ENCODE measurements around the gene RPS14. TPM values are rescaled to one million over a fixed set of nuclear protein-coding genes. Genes with fewer than 3 reads are reported as not detected.
A peak's percentile ranks its signal among the peaks of the same experiment; 100 is the strongest.

The RPS14 gene
- total and polyA plus RNA-seq, 10 of the 15 experiments (the other 5 are each of a cell fraction or from before 2014, with no cell fraction given): 2,295 to 4,047 (median 2,787) TPM

DNA sequence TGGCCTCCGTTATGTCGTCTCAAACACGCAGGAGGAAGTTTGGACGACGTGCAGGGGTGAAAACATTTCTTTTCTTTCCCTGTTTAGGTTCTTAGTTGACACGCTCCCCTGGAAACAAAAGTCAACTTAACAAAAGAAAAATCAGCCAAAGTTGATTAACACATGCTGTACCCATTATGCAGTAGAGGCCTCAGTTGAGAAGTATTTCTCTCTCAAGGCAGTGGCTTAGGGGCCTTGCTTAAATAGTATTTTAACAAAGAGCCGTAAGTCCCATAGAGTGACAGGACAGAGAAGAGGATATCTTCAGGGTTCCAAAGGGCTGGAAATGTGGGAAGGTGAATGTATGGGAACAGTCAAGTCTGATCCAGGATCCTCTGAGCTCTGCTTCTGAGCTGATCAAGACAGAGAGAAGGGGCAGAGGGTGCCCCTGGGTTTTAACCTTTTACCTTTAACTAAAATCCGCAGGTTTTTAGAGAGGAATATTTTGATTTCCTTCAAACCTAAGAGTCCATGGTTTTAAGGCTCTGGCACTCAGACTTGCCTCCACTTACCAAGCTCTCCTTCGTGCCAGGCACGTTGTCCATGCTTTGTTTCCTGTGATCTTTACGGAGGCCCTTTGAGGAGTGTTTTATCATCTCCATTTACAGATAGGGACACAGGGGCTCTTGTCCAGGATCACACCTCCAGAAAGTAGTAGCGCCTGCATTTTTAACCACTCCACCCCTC lies 36.2 kb downstream of the RPS14 start (continued):
- TF ChIP-seq, protein P1, sequence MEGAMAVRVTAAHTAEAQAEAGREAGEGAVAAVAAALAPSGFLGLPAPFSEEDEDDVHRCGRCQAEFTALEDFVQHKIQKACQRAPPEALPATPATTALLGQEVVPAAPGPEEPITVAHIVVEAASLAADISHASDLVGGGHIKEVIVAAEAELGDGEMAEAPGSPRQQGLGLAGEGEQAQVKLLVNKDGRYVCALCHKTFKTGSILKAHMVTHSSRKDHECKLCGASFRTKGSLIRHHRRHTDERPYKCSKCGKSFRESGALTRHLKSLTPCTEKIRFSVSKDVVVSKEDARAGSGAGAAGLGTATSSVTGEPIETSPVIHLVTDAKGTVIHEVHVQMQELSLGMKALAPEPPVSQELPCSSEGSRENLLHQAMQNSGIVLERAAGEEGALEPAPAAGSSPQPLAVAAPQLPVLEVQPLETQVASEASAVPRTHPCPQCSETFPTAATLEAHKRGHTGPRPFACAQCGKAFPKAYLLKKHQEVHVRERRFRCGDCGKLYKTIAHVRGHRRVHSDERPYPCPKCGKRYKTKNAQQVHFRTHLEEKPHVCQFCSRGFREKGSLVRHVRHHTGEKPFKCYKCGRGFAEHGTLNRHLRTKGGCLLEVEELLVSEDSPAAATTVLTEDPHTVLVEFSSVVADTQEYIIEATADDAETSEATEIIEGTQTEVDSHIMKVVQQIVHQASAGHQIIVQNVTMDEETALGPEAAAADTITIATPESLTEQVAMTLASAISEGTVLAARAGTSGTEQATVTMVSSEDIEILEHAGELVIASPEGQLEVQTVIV (IDR thresholded peaks at IDR 0.05; ENCODE audit: borderline replicate concordance, partially characterized antibody): no peak
- TF ChIP-seq, protein P2, sequence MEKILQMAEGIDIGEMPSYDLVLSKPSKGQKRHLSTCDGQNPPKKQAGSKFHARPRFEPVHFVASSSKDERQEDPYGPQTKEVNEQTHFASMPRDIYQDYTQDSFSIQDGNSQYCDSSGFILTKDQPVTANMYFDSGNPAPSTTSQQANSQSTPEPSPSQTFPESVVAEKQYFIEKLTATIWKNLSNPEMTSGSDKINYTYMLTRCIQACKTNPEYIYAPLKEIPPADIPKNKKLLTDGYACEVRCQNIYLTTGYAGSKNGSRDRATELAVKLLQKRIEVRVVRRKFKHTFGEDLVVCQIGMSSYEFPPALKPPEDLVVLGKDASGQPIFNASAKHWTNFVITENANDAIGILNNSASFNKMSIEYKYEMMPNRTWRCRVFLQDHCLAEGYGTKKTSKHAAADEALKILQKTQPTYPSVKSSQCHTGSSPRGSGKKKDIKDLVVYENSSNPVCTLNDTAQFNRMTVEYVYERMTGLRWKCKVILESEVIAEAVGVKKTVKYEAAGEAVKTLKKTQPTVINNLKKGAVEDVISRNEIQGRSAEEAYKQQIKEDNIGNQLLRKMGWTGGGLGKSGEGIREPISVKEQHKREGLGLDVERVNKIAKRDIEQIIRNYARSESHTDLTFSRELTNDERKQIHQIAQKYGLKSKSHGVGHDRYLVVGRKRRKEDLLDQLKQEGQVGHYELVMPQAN (conservative IDR thresholded peaks at IDR 0.05): no peak; the same call in 1 of the 2 replicates
- TF ChIP-seq RUNX3 (IDR thresholded peaks at IDR 0.05; ENCODE audit: low read length) (no peak), CEBPB (IDR thresholded peaks at IDR 0.05; ENCODE audit: borderline replicate concordance in 1 of 2, low read depth in 2 of 2, low read length in 2 of 2) (no peak), RAD51 (IDR thresholded peaks at IDR 0.05) (no peak), STAT1 (conservative IDR thresholded peaks at IDR 0.05) (no peak; the same call in 1 of the 2 replicates), NR2C2 (IDR thresholded peaks at IDR 0.05; ENCODE audit: borderline replicate concordance, control insufficient read depth, insufficient read length, low read depth) (no peak), NFYB (IDR thresholded peaks at IDR 0.05; ENCODE audit: insufficient read depth, low read depth, low read length) (no peak), FOXK2 (IDR thresholded peaks at IDR 0.05) (no peak), SREBF1 (IDR thresholded peaks at IDR 0.05; ENCODE audit: low read length) (no peak), SRF (IDR thresholded peaks at IDR 0.05; ENCODE audit: low read depth in 2 of 2, low read length in 2 of 2) (no peak), BMI1 (IDR thresholded peaks at IDR 0.05; ENCODE audit: borderline replicate concordance) (peak; percentile 6; the same call in 1 of the 2 replicates), NBN (IDR thresholded peaks at IDR 0.05) (peak; percentile 40), CREB1 (IDR thresholded peaks at IDR 0.05; ENCODE audit: low read depth) (no peak), TBL1XR1 (IDR thresholded peaks at IDR 0.05; ENCODE audit: low read depth, low read length) (no peak), RB1 (IDR thresholded peaks at IDR 0.05; ENCODE audit: borderline replicate concordance) (no peak), RBBP5 (conservative IDR thresholded peaks at IDR 0.05) (no peak)
- TF ChIP-seq, protein P3, sequence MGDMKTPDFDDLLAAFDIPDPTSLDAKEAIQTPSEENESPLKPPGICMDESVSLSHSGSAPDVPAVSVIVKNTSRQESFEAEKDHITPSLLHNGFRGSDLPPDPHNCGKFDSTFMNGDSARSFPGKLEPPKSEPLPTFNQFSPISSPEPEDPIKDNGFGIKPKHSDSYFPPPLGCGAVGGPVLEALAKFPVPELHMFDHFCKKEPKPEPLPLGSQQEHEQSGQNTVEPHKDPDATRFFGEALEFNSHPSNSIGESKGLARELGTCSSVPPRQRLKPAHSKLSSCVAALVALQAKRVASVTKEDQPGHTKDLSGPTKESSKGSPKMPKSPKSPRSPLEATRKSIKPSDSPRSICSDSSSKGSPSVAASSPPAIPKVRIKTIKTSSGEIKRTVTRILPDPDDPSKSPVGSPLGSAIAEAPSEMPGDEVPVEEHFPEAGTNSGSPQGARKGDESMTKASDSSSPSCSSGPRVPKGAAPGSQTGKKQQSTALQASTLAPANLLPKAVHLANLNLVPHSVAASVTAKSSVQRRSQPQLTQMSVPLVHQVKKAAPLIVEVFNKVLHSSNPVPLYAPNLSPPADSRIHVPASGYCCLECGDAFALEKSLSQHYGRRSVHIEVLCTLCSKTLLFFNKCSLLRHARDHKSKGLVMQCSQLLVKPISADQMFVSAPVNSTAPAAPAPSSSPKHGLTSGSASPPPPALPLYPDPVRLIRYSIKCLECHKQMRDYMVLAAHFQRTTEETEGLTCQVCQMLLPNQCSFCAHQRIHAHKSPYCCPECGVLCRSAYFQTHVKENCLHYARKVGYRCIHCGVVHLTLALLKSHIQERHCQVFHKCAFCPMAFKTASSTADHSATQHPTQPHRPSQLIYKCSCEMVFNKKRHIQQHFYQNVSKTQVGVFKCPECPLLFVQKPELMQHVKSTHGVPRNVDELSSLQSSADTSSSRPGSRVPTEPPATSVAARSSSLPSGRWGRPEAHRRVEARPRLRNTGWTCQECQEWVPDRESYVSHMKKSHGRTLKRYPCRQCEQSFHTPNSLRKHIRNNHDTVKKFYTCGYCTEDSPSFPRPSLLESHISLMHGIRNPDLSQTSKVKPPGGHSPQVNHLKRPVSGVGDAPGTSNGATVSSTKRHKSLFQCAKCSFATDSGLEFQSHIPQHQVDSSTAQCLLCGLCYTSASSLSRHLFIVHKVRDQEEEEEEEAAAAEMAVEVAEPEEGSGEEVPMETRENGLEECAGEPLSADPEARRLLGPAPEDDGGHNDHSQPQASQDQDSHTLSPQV (IDR thresholded peaks at IDR 0.05): peak; percentile 85
- TF ChIP-seq, protein P4, sequence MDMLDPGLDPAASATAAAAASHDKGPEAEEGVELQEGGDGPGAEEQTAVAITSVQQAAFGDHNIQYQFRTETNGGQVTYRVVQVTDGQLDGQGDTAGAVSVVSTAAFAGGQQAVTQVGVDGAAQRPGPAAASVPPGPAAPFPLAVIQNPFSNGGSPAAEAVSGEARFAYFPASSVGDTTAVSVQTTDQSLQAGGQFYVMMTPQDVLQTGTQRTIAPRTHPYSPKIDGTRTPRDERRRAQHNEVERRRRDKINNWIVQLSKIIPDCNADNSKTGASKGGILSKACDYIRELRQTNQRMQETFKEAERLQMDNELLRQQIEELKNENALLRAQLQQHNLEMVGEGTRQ (IDR thresholded peaks at IDR 0.05; ENCODE audit: borderline replicate concordance, low read depth, low read length): no peak
- TF ChIP-seq, protein P5, sequence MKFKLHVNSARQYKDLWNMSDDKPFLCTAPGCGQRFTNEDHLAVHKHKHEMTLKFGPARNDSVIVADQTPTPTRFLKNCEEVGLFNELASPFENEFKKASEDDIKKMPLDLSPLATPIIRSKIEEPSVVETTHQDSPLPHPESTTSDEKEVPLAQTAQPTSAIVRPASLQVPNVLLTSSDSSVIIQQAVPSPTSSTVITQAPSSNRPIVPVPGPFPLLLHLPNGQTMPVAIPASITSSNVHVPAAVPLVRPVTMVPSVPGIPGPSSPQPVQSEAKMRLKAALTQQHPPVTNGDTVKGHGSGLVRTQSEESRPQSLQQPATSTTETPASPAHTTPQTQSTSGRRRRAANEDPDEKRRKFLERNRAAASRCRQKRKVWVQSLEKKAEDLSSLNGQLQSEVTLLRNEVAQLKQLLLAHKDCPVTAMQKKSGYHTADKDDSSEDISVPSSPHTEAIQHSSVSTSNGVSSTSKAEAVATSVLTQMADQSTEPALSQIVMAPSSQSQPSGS (IDR thresholded peaks at IDR 0.05; ENCODE audit: low read length): no peak

All from GM12878 (cell line).